ENCODE measurements around the gene SLC44A5.
"Not testable (repeated sequence)": the region's sequence is repeated elsewhere in the genome, so short reads cannot be mapped to it uniquely, and the experiment has no call there.

SLC44A5 gene

GRCh38 chr1:75292013-75292412 lies 318.9 kb downstream of the SLC44A5 start:
- DNase-seq (ENCODE audit: low spot score) (no peak), FAIRE-seq (no peak)

- DNase-seq (ENCODE audit: low spot score) (no peak), FAIRE-seq (no peak)
These were observed 334.5 kb downstream of the SLC44A5 start for GRCh38 chr1:75276385-75276784.

GRCh38 chr1:75275631-75276030 lies 335.3 kb downstream of the SLC44A5 start:
- no peak for FAIRE-seq
- DNase-seq (ENCODE audit: low spot score): no peak

- DNase-seq (ENCODE audit: low spot score) (no peak), FAIRE-seq (no peak)
These were observed 335.9 kb downstream of the SLC44A5 start for GRCh38 chr1:75274920-75275506.

GRCh38 chr1:75273110-75273509 lies 337.8 kb downstream of the SLC44A5 start:
- FAIRE-seq (no peak), DNase-seq (ENCODE audit: low spot score) (no peak)

- no peak for DNase-seq (ENCODE audit: low spot score)
These were observed 345.1 kb downstream of the SLC44A5 start for GRCh38 chr1:75265792-75266191.

GRCh38 chr1:75264112-75264511 lies 346.8 kb downstream of the SLC44A5 start:
- FAIRE-seq (no peak), DNase-seq (ENCODE audit: low spot score) (no peak)

More at GRCh38 chr1:75265792-75266191, 345.1 kb downstream of the SLC44A5 start:
- peak; percentile 11 for FAIRE-seq

GRCh38 chr1:75263616-75264015 lies 347.3 kb downstream of the SLC44A5 start:
- FAIRE-seq; DNase-seq (ENCODE audit: low spot score): not testable (repeated sequence)

GRCh38 chr1:75261946-75262345 lies 349.0 kb downstream of the SLC44A5 start:
- not testable (repeated sequence) for DNase-seq (ENCODE audit: low spot score); FAIRE-seq

GRCh38 chr1:75258351-75258750 lies 352.6 kb downstream of the SLC44A5 start:
- DNase-seq (ENCODE audit: low spot score) (no peak), FAIRE-seq (no peak)

- FAIRE-seq (no peak), DNase-seq (ENCODE audit: low spot score) (no peak)
These were observed 353.5 kb downstream of the SLC44A5 start for GRCh38 chr1:75257424-75257823.

GRCh38 chr1:75250114-75250513 lies 360.8 kb downstream of the SLC44A5 start:
- not testable (repeated sequence) for FAIRE-seq; DNase-seq (ENCODE audit: low spot score)

GRCh38 chr1:75245239-75245638 lies 365.7 kb downstream of the SLC44A5 start:
- FAIRE-seq (no peak), DNase-seq (ENCODE audit: low spot score) (no peak)

GRCh38 chr1:75243124-75243523 lies 367.8 kb downstream of the SLC44A5 start:
- FAIRE-seq: no peak
- DNase-seq (ENCODE audit: low spot score): no peak

- FAIRE-seq (no peak), DNase-seq (ENCODE audit: low spot score) (no peak)
These were observed 373.6 kb downstream of the SLC44A5 start for GRCh38 chr1:75237316-75237715.

- FAIRE-seq: no peak
These were observed 376.4 kb downstream of the SLC44A5 start for GRCh38 chr1:75234562-75234961.

GRCh38 chr1:75233302-75233929 lies 377.5 kb downstream of the SLC44A5 start:
- DNase-seq (ENCODE audit: low spot score) (peak; percentile 27), FAIRE-seq (peak; percentile 12)

More at GRCh38 chr1:75234562-75234961, 376.4 kb downstream of the SLC44A5 start:
- DNase-seq (ENCODE audit: low spot score): no peak

GRCh38 chr1:75220072-75220471 lies 390.8 kb downstream of the SLC44A5 start:
- FAIRE-seq (no peak), DNase-seq (ENCODE audit: low spot score) (no peak)

- DNase-seq (ENCODE audit: low spot score): no peak
- no peak for FAIRE-seq
These were observed 396.9 kb downstream of the SLC44A5 start for GRCh38 chr1:75214017-75214416.

GRCh38 chr1:75211648-75212047 lies 399.3 kb downstream of the SLC44A5 start:
- DNase-seq (ENCODE audit: low spot score) (no peak), FAIRE-seq (no peak)

- FAIRE-seq: no peak
These were observed 402.1 kb downstream of the SLC44A5 start for GRCh38 chr1:75208862-75209261.

GRCh38 chr1:75203415-75204277 lies 407.3 kb downstream of the SLC44A5 start:
- DNase-seq (ENCODE audit: low spot score) (peak; percentile 62), FAIRE-seq (peak; percentile 79)

More at GRCh38 chr1:75208862-75209261, 402.1 kb downstream of the SLC44A5 start:
- no peak for DNase-seq (ENCODE audit: low spot score)
